Body of pancreas (tissue), 4 donors: ENCODE measurements around the gene CTCF. TPM values are rescaled to one million over a fixed set of nuclear protein-coding genes. Genes with fewer than 3 reads are reported as not detected.
A peak's percentile ranks its signal among the peaks of the same experiment; 100 is the strongest.

Experiments
- ATAC-seq: fragments of 150-250 bp; one replicate; pipeline ENCODE4 v1.9.1; 2016
- DNase-seq, 4 donors: peaks; one replicate each; pipeline ENCODE4 v3.0.0-alpha.2; 2019
- H3K27ac ChIP-seq, 4 donors: fragments of 200-600 bp; sonication (generic); 1 replicate in 3 of 4; 2 replicates in 1 of 4; pipeline versions ENCODE4 v1.5.1 to v1.6.1; 2016 to 2019; ENCODE audit warnings: mild to moderate bottlenecking in 1 of 4, mixed read lengths in 1 of 4, moderate library complexity in 1 of 4
- H3K27me3 ChIP-seq, 2 donors: fragments of 200-600 bp; sonication (generic); one replicate each; pipeline ENCODE4 v1.6.0; 2016; ENCODE audit warnings: mild to moderate bottlenecking in 1 of 2
- H3K36me3 ChIP-seq, 2 donors: fragments of 200-600 bp; sonication (generic); replicated peaks in 1 of 2; 2 replicates each; pipeline ENCODE4 v1.5.1; 2016; ENCODE audit warnings: low read depth in 2 of 2; ENCODE audit not compliant: insufficient read depth in 1 of 2
- H3K4me1 ChIP-seq: fragments of 200-600 bp; sonication (generic); one replicate; pipeline ENCODE4 v1.6.0; 2016
- H3K4me3 ChIP-seq, 2 donors: fragments of 200-600 bp; sonication (generic); 1 replicate in 1 of 2; 2 replicates in 1 of 2; pipeline ENCODE4 v1.5.1; 2016 to 2019
- H3K9me3 ChIP-seq, 3 donors: fragments of 200-600 bp; sonication (generic); 1 replicate in 2 of 3; 2 replicates in 1 of 3; pipeline ENCODE4 v1.5.1; 2016
- POLR2A ChIP-seq, 3 donors: fragments of 450-650 bp; IDR thresholded peaks; one replicate each; pipeline ENCODE4 v1.6.1; 2016; ENCODE audit warnings: antibody characterized with exemption in 3 of 3, mild to moderate bottlenecking in 2 of 3
- WGBS, 2 donors: methylation state at CpG; one replicate each; pipeline ENCODE4 v1.1.5; 2017; 5-methylcytosine and 5-hydroxymethylcytosine counted together
- intact Hi-C: fragments of 100-400 bp; cut with DNase I; formaldehyde crosslinking; loops from one replicate; pipeline ENCODE4 v1.15.1; 2023
- total RNA-seq, 2 donors: library from RNA; depleted of rRNA; stranded (reverse); fragments of >200 nt; gene quantifications; one replicate each; pipeline ENCODE4 v1.1.0, GENCODE V29; 2016
- TF ChIP-seq, protein P1 (sequence below), 7 experiments: fragments of 450-650 bp in 4 of 7; fragments of 200-600 bp in 3 of 7; sonication (generic) in 3 of 7; IDR thresholded peaks; one replicate each; pipeline ENCODE4 v1.5.1; 2016 to 2019; ENCODE audit warnings: antibody characterized with exemption in 7 of 7

Gene CTCF
- total RNA-seq, 2 donors from 2014 or later: 24.4 to 33.0 TPM

DNA sequence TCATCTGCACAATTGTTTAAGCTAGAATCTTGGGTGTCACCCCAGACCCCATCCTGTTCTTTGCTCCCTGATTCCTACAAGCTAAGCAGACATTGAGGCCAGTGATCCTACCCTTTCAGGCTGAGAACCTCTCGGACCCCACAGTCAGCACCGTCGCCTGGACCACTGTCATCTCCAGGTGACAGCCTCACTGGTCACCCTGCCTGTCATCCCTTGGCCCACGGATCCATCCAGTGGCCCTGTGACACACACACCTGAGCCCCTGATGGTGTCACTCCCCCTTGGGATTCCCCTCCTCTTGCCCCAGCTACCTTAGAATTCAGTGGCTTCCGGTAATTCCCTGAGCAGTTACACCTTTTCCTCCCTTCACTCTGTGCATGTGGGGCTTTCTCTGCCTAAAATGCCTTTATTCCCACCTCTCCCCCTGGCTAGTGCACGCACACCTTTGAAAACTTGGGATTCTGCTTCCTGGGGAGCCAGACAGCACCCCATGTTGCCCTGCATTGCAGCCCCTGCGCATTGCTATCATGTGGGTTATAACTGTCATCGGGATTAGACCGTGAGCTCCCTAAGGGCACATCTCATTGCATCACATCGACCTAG, 107.3 kb downstream of the CTCF start:
- H3K4me1 ChIP-seq: peaks cover 47% of the 10 kb centered on the region

GRCh38 chr16:67672306-67672705, 110.0 kb downstream of the CTCF start:
- TF ChIP-seq POLR2A (IDR thresholded peaks at IDR 0.05): no peak
- TF ChIP-seq, protein P1, sequence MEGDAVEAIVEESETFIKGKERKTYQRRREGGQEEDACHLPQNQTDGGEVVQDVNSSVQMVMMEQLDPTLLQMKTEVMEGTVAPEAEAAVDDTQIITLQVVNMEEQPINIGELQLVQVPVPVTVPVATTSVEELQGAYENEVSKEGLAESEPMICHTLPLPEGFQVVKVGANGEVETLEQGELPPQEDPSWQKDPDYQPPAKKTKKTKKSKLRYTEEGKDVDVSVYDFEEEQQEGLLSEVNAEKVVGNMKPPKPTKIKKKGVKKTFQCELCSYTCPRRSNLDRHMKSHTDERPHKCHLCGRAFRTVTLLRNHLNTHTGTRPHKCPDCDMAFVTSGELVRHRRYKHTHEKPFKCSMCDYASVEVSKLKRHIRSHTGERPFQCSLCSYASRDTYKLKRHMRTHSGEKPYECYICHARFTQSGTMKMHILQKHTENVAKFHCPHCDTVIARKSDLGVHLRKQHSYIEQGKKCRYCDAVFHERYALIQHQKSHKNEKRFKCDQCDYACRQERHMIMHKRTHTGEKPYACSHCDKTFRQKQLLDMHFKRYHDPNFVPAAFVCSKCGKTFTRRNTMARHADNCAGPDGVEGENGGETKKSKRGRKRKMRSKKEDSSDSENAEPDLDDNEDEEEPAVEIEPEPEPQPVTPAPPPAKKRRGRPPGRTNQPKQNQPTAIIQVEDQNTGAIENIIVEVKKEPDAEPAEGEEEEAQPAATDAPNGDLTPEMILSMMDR (IDR thresholded peaks at IDR 0.05): no peak
- Histone ChIP-seq H3K4me1 (peaks cover 31% of the 10 kb centered on the region), H3K4me3 (no peak overlapping the region), H3K36me3 (no peaks in the 10 kb centered on the region), H3K27me3 (no peaks in the 10 kb centered on the region), H3K9me3 (no peaks in the 10 kb centered on the region), H3K27ac (peak overlapping the region in 1 of 4 donors; percentile 78)
- intact Hi-C loops: no loop called here
- DNase-seq: no peak
- ATAC-seq: no peak
- WGBS, 2 donors: 32 to 33% methylated on average over 4 of the region's 4 CpGs

More for the DNA sequence above, 107.3 kb downstream of the CTCF start:
- DNase-seq: no peak
- Histone ChIP-seq H3K4me3 (no peak overlapping the region), H3K36me3 (no peaks in the 10 kb centered on the region), H3K27ac (no peak overlapping the region), H3K27me3 (no peaks in the 10 kb centered on the region), H3K9me3 (no peaks in the 10 kb centered on the region)
- 91 to 92% methylated on average over 9 to 10 of the region's 10 CpGs for WGBS, 2 donors
- intact Hi-C loops: no loop called here
- ATAC-seq: no peak
- TF ChIP-seq, protein P1 (IDR thresholded peaks at IDR 0.05): no peak
- TF ChIP-seq POLR2A (IDR thresholded peaks at IDR 0.05): no peak

DNA sequence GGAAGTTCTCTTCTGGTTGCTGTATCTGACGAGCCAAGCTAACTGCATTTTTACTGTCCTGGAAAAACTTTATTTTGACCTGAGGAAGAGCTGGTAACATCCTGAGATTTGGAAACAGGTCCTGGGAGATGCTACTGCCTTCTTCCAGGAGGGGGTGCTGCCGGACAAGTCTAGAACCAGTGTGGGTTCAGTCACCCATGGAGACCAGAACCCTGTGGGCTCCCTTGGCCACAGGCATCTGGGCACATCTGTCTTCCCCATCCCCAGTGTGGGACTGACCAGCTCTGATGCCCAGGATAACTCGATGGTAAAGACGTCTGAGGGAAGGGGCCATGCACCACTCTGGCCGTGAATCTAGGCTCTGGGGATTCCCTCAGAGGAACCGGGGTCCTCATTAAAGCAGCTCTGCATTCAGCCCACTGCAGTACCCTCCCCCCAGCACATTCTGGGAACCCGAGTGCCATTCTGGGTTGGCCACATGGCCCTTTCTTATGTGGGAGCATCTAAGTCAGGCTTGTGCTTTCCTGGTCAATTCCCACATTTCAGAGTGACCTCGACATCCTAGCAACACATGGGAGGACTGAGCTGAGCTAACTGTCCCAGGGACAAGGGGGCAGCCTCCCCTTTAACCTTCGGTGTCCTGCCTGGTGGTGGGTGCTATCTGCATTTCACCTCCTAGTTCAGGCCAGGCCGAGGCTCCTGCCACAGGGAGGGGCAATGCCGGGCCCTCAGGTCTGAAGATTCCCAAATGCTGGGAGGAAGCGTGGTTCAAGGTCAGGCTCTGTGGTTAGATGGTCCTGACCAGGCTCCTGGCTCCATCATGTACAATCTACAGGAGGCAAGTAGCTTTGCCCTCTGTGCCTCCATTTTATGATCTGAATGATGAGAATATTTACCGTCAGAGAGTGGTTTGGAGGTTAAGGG, 110.7 kb downstream of the CTCF start:
- H3K27me3 ChIP-seq: no peaks in the 10 kb centered on the region
- DNase-seq (peak; percentile 69 to 76 (median 73)), ATAC-seq (peak; percentile 17)
- intact Hi-C loops: no loop called here
- TF ChIP-seq POLR2A (IDR thresholded peaks at IDR 0.05): no peak
- TF ChIP-seq, protein P1 (IDR thresholded peaks at IDR 0.05): peak; percentile 42 to 74 (median 64)
- no peak overlapping the region for H3K4me3 ChIP-seq
- H3K9me3 ChIP-seq: no peaks in the 10 kb centered on the region
- H3K4me1 ChIP-seq: peaks cover 24% of the 10 kb centered on the region
- H3K36me3 ChIP-seq: no peaks in the 10 kb centered on the region
- H3K27ac ChIP-seq: peak overlapping the region; percentile 46 to 79 (median 72)
- WGBS, 2 donors: 38 to 51% methylated on average over 9 to 13 of the region's 13 CpGs

DNA sequence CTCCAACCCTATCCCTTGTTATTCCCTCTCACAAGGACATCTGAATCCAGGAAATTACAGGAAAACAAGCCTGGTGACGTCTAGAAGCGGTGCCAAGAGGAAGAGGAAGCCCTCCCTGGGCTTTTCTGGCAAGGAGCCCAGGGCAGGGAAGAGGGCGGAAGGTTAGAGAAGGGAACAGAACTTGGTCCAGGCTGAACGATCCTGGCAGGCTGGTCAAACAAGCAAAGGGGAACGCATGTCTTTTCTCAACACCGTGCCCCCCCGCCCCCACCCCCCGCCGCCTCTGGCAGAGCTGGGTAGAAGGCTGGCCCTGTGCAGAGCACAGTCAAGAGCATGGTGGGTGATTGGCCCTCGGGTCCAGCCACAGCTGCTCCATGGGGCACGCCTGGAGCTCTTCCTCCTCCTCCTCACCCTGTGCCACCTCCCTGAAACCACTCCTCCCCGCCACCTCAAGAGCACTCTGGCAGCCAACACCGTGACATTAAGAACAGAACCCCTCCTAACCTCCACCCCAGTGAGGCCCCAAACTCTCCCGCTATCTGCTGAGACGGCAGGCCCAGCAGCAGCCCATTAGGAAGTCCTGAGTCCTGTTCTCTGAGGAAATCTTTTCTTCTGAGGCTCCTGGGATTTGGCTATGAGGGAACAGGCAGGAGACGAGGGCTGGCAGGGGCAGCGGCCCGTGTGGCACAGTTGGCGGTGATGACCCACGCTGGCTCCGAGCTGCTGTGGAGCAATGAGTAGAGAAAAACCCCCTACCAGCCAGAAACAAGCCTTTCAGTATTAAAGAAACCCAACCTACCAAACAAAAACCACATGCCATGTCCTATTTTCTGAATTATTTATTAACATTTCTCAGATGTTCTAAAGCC, 111.6 kb downstream of the CTCF start:
- no peaks in the 10 kb centered on the region for H3K27me3 ChIP-seq
- intact Hi-C loops: no loop called here
- peaks cover 21% of the 10 kb centered on the region for H3K4me1 ChIP-seq
- ATAC-seq: peak; percentile 62
- 50 to 64% methylated on average over 11 to 19 of the region's 21 CpGs for WGBS, 2 donors
- H3K4me3 ChIP-seq: no peak overlapping the region
- H3K9me3 ChIP-seq: no peaks in the 10 kb centered on the region
- TF ChIP-seq POLR2A (IDR thresholded peaks at IDR 0.05): no peak
- TF ChIP-seq, protein P1 (IDR thresholded peaks at IDR 0.05): no peak
- DNase-seq: peak; percentile 58 to 82 (median 76)
- H3K27ac ChIP-seq: peak overlapping the region; percentile 46 to 79 (median 72)
- no peaks in the 10 kb centered on the region for H3K36me3 ChIP-seq
